HCT116 (cell line): ENCODE measurements around the gene ZCCHC17. TPM values are rescaled to one million over a fixed set of nuclear protein-coding genes. Genes with fewer than 3 reads are reported as not detected.

ENCODE experiments used
- ATAC-seq: fragments of 200-7000 bp; cut with Tn5 transposase; 2 replicates; pipeline ENCODE4 v1.9.1; 2020; ENCODE audit warnings: mild to moderate bottlenecking, moderate library complexity
- BruUV-seq: library from RNA; stranded (reverse); fragments of 400-500 nt; replicated peaks from 2 replicates; lab custom pipeline; 2021; lab: Mats Ljungman, UMichigan
- CTCF ChIA-PET: fragments of 300-600 bp; sonication (Branson Sonifier 250); formaldehyde crosslinking; loops from one replicate; lab custom pipeline; 2021; ENCODE audit warnings: antibody characterized with exemption; lab: Charles Lee
- POLR2A ChIA-PET: fragments of 300-600, 350-600 bp; sonication (Branson Sonifier 250); formaldehyde crosslinking; loops from one replicate; lab custom pipeline; 2021; ENCODE audit warnings: antibody characterized with exemption; lab: Charles Lee
- RAD21 ChIA-PET, 2 experiments: fragments of 300-600 bp; sonication (Branson Sonifier 250); formaldehyde crosslinking; loops; one replicate each; lab custom pipeline; 2023; ENCODE audit warnings: low total read pairs in 2 of 2; ENCODE audit not compliant: uncharacterized antibody in 2 of 2, unreplicated experiment in 2 of 2, low non-redundant PET in 1 of 2; lab: Charles Lee
- DNase-seq: peaks from one replicate; pipeline ENCODE4 v3.0.0-alpha.2; 2010; ENCODE audit warnings: low read depth, low spot score
- H2AFZ ChIP-seq: fragments of 200-600 bp; shearing (Covaris generic), sonication (generic); 2 replicates; pipeline ENCODE4 v1.6.1; 2017; ENCODE audit warnings: low read depth, mixed run types, mixed read lengths, antibody characterized with exemption, low read length; ENCODE audit not compliant: poor library complexity, severe bottlenecking
- H3K27ac ChIP-seq: 2 replicates; pipeline ENCODE4 v1.5.1; 2012; ENCODE audit warnings: low read depth, low read length
- H3K27me3 ChIP-seq: fragments of 200-600 bp; sonication (generic); 2 replicates; pipeline ENCODE4 v1.6.1; 2016; ENCODE audit warnings: mixed run types, low read length, mixed read lengths; ENCODE audit not compliant: insufficient read depth
- H3K36me3 ChIP-seq, 2 experiments: fragments of 200-500 bp in 1 of 2; fragments of 200-600 bp in 1 of 2; sonication (Bioruptor generic) in 1 of 2; sonication (generic) in 1 of 2; 2 replicates each; pipeline versions ENCODE4 v1.5.1 to v1.6.1; 2014 to 2016; ENCODE audit warnings: low read length in 2 of 2, inconsistent platforms in 1 of 2, mixed read lengths in 1 of 2, mixed run types in 1 of 2; ENCODE audit not compliant: insufficient read depth in 2 of 2, control insufficient read depth in 1 of 2
- H3K4me1 ChIP-seq, 2 experiments: fragments of 200-600 bp in 1 of 2; sonication (generic) in 1 of 2; 2 replicates each; pipeline versions ENCODE4 v1.5.1 to v1.6.1; 2012 to 2017; ENCODE audit warnings: low read length in 2 of 2, inconsistent platforms in 1 of 2, mild to moderate bottlenecking in 1 of 2, mixed read lengths in 1 of 2, mixed run types in 1 of 2, moderate library complexity in 1 of 2; ENCODE audit not compliant: insufficient read depth in 2 of 2, control insufficient read depth in 1 of 2
- H3K4me2 ChIP-seq: fragments of 200-600 bp; sonication (generic); 2 replicates; pipeline ENCODE4 v1.6.1; 2017; ENCODE audit warnings: mixed run types, low read length, mixed read lengths
- H3K4me3 ChIP-seq, 2 experiments: fragments of 200-600 bp in 1 of 2; sonication (generic) in 1 of 2; replicated peaks in 1 of 2; 2 replicates each; pipeline ENCODE4 v1.5.1; 2011 to 2016; ENCODE audit warnings: low read length in 2 of 2, control low read depth in 1 of 2, low read depth in 1 of 2, mild to moderate bottlenecking in 1 of 2, mixed read lengths in 1 of 2, mixed run types in 1 of 2
- H3K79me2 ChIP-seq: fragments of 200-600 bp; sonication (generic); 2 replicates; pipeline ENCODE4 v1.6.1; 2017; ENCODE audit warnings: mild to moderate bottlenecking, mixed run types, low read length, moderate library complexity, mixed read lengths; ENCODE audit not compliant: insufficient read depth
- H3K9ac ChIP-seq: fragments of 200-600 bp; sonication (generic); 2 replicates; pipeline ENCODE4 v1.6.1; 2016; ENCODE audit warnings: low read length, mixed read lengths
- H3K9me2 ChIP-seq: fragments of 200-600 bp; sonication (generic), shearing (Covaris generic); 2 replicates; pipeline ENCODE4 v1.6.1; 2017; ENCODE audit warnings: mixed run types, mild to moderate bottlenecking, moderate library complexity; ENCODE audit not compliant: insufficient read depth
- H3K9me3 ChIP-seq, 2 experiments: fragments of 200-500 bp in 1 of 2; fragments of 200-600 bp in 1 of 2; sonication (Bioruptor generic) in 1 of 2; sonication (generic) in 1 of 2; 2 replicates each; pipeline ENCODE4 v1.6.1; 2014 to 2017; ENCODE audit warnings: low read length in 2 of 2, mixed read lengths in 2 of 2, inconsistent platforms in 1 of 2, low read depth in 1 of 2, mild to moderate bottlenecking in 1 of 2, mixed run types in 1 of 2, moderate library complexity in 1 of 2; ENCODE audit not compliant: control insufficient read depth in 1 of 2, insufficient read depth in 1 of 2
- H4K20me1 ChIP-seq: fragments of 200-600 bp; sonication (generic), shearing (Covaris generic); 2 replicates; pipeline ENCODE4 v1.6.1; 2017; ENCODE audit warnings: mixed run types, mild to moderate bottlenecking, moderate library complexity; ENCODE audit not compliant: insufficient read depth
- ATF3 ChIP-seq: IDR thresholded peaks from 2 replicates; pipeline ENCODE4 v1.6.1; 2012
- CEBPB ChIP-seq: IDR thresholded peaks from 2 replicates; pipeline ENCODE4 v1.6.1; 2012; ENCODE audit warnings: low read depth
- EGR1 ChIP-seq: IDR thresholded peaks from 2 replicates; pipeline ENCODE4 v1.6.1; 2012; ENCODE audit warnings: low read depth
- ELF1 ChIP-seq: IDR thresholded peaks from 2 replicates; pipeline ENCODE4 v1.6.1; 2012; ENCODE audit warnings: low read depth, borderline replicate concordance
- EZH2 ChIP-seq: fragments of 200-600 bp; sonication (generic); IDR thresholded peaks from 2 replicates; pipeline ENCODE4 v1.6.1; 2017; ENCODE audit warnings: antibody characterized with exemption, mixed run types
- JUND ChIP-seq: IDR thresholded peaks from 2 replicates; pipeline ENCODE4 v1.6.1; 2012
- POLR2AphosphoS5 ChIP-seq: IDR thresholded peaks from 2 replicates; pipeline ENCODE4 v1.6.1; 2011; ENCODE audit warnings: mild to moderate bottlenecking, low read depth, low read length, moderate library complexity
- SP1 ChIP-seq: IDR thresholded peaks from 2 replicates; pipeline ENCODE4 v1.6.1; 2012; ENCODE audit warnings: low read depth
- SRF ChIP-seq: IDR thresholded peaks from 2 replicates; pipeline ENCODE4 v1.6.1; 2012; ENCODE audit warnings: low read depth
- TCF7L2 ChIP-seq: IDR thresholded peaks from 2 replicates; pipeline ENCODE4 v1.7.0; 2011; ENCODE audit warnings: borderline replicate concordance, inconsistent platforms; ENCODE audit not compliant: insufficient read depth, insufficient read length; ENCODE audit errors: extremely low read depth
- ZBTB33 ChIP-seq: IDR thresholded peaks from 2 replicates; pipeline ENCODE4 v1.6.1; 2011; ENCODE audit warnings: mild to moderate bottlenecking, low read length, moderate library complexity; ENCODE audit not compliant: insufficient replicate concordance; ENCODE audit errors: extremely low read depth
- ZFX ChIP-seq: fragments of 450-650 bp; IDR thresholded peaks from 2 replicates; pipeline ENCODE4 v1.6.1; 2017
- ZNF274 ChIP-seq: fragments of 200-500 bp; sonication (Bioruptor generic); IDR thresholded peaks from 2 replicates; pipeline ENCODE4 v1.6.1; 2014; ENCODE audit warnings: mild to moderate bottlenecking, low read depth, low read length, inconsistent platforms
- intact Hi-C: fragments of 100-400 bp; cut with micrococcal nuclease; formaldehyde crosslinking; loops from 2 replicates; pipeline ENCODE4 v1.10.0; 2022
- total RNA-seq: library from RNA; stranded (reverse); gene quantifications from one replicate; pipeline ENCODE4 v1.2.1, GENCODE V29; 2021; ENCODE audit not compliant: unreplicated experiment
- TF ChIP-seq, protein P1 (sequence below), 3 experiments: fragments of 200-600 bp in 1 of 3; sonication (generic) in 1 of 3; IDR thresholded peaks in 2 of 3; conservative IDR thresholded peaks in 1 of 3; 2 replicates each; pipeline ENCODE4 v1.5.1; 2012 to 2017; ENCODE audit warnings: low read depth in 2 of 3, low read length in 2 of 3, antibody characterized with exemption in 1 of 3, borderline replicate concordance in 1 of 3, control low read depth in 1 of 3, mild to moderate bottlenecking in 1 of 3, mixed read lengths in 1 of 3, mixed run types in 1 of 3, moderate library complexity in 1 of 3; ENCODE audit not compliant: insufficient read depth in 1 of 3
- TF ChIP-seq, protein P2 (sequence below): IDR thresholded peaks from 2 replicates; pipeline ENCODE4 v1.6.1; 2012; ENCODE audit warnings: low read depth

The ZCCHC17 gene
- total RNA-seq, 1 experiment from 2014 or later: 27.8 TPM

DNA sequence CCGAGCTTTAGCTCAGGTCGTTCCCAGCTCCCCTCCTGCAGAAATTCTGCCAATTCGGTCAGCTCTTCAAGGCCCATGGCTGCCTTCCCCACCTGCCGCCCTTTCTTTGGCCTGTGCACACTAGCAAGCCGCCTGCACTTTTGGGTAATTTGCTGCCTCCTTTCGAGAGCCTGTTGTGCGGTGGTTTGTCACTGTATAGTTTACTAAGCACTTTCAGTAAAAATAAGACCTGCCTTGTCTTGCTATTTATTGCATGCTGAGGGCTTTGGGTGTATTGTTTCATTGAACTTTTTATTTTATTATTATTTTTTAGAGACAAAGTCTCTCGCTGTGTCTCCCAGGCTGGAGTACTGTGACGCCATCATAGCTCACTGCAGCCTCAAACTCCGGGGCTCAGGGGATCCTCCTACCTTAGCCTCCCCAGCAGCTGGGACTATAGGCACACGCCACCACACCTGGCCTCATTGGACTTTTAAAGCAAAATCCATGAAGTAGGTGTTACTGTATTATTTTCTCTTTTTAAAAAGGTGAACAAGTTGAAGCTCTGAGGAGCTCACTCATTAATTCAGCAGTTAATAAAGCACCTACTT, 77.2 kb downstream of the ZCCHC17 start:
- BruUV-seq: no TSS peak
- Histone ChIP-seq H3K9me3 (no peaks in the 10 kb centered on the region), H3K79me2 (no peaks in the 10 kb centered on the region), H3K4me3 (no peak overlapping the region), H3K36me3 (no peaks in the 10 kb centered on the region), H2AFZ (no peak overlapping the region), H3K27ac (no peak overlapping the region), H3K9ac (no peak overlapping the region), H4K20me1 (no peaks in the 10 kb centered on the region), H3K4me1 (0 out of 4 replicates have a peak, but pooled peaks cover 0 to 6% of the 10 kb centered on the region in 2 experiments), H3K4me2 (no peak overlapping the region), H3K27me3 (no peaks in the 10 kb centered on the region), H3K9me2 (no peaks in the 10 kb centered on the region)
- DNase-seq (no peak), ATAC-seq (no peak)
- TF ChIP-seq, protein P1, sequence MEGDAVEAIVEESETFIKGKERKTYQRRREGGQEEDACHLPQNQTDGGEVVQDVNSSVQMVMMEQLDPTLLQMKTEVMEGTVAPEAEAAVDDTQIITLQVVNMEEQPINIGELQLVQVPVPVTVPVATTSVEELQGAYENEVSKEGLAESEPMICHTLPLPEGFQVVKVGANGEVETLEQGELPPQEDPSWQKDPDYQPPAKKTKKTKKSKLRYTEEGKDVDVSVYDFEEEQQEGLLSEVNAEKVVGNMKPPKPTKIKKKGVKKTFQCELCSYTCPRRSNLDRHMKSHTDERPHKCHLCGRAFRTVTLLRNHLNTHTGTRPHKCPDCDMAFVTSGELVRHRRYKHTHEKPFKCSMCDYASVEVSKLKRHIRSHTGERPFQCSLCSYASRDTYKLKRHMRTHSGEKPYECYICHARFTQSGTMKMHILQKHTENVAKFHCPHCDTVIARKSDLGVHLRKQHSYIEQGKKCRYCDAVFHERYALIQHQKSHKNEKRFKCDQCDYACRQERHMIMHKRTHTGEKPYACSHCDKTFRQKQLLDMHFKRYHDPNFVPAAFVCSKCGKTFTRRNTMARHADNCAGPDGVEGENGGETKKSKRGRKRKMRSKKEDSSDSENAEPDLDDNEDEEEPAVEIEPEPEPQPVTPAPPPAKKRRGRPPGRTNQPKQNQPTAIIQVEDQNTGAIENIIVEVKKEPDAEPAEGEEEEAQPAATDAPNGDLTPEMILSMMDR (IDR thresholded peaks at IDR 0.05 in 2 of 3, conservative IDR thresholded peaks at IDR 0.05 in 1 of 3; ENCODE audit: borderline replicate concordance in 1 of 3, insufficient read depth in 1 of 3, low read depth in 2 of 3, low read length in 2 of 3): no peak
- no peak for TF ChIP-seq EZH2
- TF ChIP-seq, protein P2, sequence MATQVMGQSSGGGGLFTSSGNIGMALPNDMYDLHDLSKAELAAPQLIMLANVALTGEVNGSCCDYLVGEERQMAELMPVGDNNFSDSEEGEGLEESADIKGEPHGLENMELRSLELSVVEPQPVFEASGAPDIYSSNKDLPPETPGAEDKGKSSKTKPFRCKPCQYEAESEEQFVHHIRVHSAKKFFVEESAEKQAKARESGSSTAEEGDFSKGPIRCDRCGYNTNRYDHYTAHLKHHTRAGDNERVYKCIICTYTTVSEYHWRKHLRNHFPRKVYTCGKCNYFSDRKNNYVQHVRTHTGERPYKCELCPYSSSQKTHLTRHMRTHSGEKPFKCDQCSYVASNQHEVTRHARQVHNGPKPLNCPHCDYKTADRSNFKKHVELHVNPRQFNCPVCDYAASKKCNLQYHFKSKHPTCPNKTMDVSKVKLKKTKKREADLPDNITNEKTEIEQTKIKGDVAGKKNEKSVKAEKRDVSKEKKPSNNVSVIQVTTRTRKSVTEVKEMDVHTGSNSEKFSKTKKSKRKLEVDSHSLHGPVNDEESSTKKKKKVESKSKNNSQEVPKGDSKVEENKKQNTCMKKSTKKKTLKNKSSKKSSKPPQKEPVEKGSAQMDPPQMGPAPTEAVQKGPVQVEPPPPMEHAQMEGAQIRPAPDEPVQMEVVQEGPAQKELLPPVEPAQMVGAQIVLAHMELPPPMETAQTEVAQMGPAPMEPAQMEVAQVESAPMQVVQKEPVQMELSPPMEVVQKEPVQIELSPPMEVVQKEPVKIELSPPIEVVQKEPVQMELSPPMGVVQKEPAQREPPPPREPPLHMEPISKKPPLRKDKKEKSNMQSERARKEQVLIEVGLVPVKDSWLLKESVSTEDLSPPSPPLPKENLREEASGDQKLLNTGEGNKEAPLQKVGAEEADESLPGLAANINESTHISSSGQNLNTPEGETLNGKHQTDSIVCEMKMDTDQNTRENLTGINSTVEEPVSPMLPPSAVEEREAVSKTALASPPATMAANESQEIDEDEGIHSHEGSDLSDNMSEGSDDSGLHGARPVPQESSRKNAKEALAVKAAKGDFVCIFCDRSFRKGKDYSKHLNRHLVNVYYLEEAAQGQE: no peak
- TF ChIP-seq POLR2AphosphoS5: no peak
- TF ChIP-seq ZFX: no peak
- TF ChIP-seq SP1: no peak
- no peak for TF ChIP-seq EGR1
- no peak for TF ChIP-seq ZNF274
- TF ChIP-seq SRF: no peak
- TF ChIP-seq ATF3: no peak
- TF ChIP-seq JUND: no peak
- TF ChIP-seq CEBPB: no peak
- no peak for TF ChIP-seq ZBTB33
- no peak for TF ChIP-seq TCF7L2
- no peak for TF ChIP-seq ELF1
- RAD21 ChIA-PET: no interaction called here
- CTCF ChIA-PET: interaction anchor here (1.1 kb wide), 1 partner anchor 20 kb away, joined by 4 read pairs; no protein-coding TSS in a partner anchor
- intact Hi-C loops: no loop called here
- POLR2A ChIA-PET: interaction anchor here (0.6 kb wide), 1 partner anchor 17 kb away, joined by 5 read pairs; no protein-coding TSS in a partner anchor
